IMR-90 (cell line): ENCODE measurements around the gene TBC1D22A. TPM values are rescaled to one million over a fixed set of nuclear protein-coding genes. Genes with fewer than 3 reads are reported as not detected.

Source experiments
- ATAC-seq: fragments of 200-7000 bp; cut with Tn5 transposase; 2 replicates; pipeline ENCODE4 v1.9.1; 2020; ENCODE audit warnings: low read depth, mild to moderate bottlenecking, moderate library complexity
- BruUV-seq: library from RNA; stranded (reverse); fragments of 400-500 nt; replicated peaks from 2 replicates; lab custom pipeline; 2021; lab: Mats Ljungman, UMichigan
- CTCF ChIA-PET: fragments of 300-600 bp; formaldehyde crosslinking; extraction: SDS; loops from one replicate; lab custom pipeline; 2021; ENCODE audit warnings: antibody characterized with exemption; lab: Yijun Ruan, JAX
- POLR2A ChIA-PET: fragments of 300-600 bp; sonication (Branson Sonifier 250); formaldehyde crosslinking; loops from one replicate; lab custom pipeline; 2022; ENCODE audit warnings: antibody characterized with exemption; ENCODE audit not compliant: unreplicated experiment; lab: Charles Lee
- DNase-seq: peaks from one replicate; pipeline ENCODE4 v3.0.0; 2013
- H2AFZ ChIP-seq: replicated peaks from 2 replicates; pipeline ENCODE3; 2013; ENCODE audit warnings: low read length, mild to moderate bottlenecking; ENCODE audit not compliant: poor library complexity
- H2AK5ac ChIP-seq: 2 replicates; pipeline ENCODE4 v1.6.1; 2013; ENCODE audit warnings: low read depth, low read length, inconsistent platforms
- H2AK9ac ChIP-seq: replicated peaks from 2 replicates; pipeline ENCODE3; 2013; ENCODE audit warnings: mild to moderate bottlenecking, low read depth, low read length, moderate library complexity; ENCODE audit not compliant: poor library complexity
- H2BK120ac ChIP-seq: 2 replicates; pipeline ENCODE4 v1.6.1; 2013; ENCODE audit warnings: low read depth, low read length, inconsistent platforms
- H2BK15ac ChIP-seq: 3 replicates; pipeline ENCODE4 v1.6.1; 2013; ENCODE audit warnings: low read depth, low read length, inconsistent platforms
- H2BK20ac ChIP-seq: 2 replicates; pipeline ENCODE4 v1.6.1; 2013; ENCODE audit warnings: low read depth, mild to moderate bottlenecking, inconsistent platforms, low read length, moderate library complexity
- H2BK5ac ChIP-seq: 2 replicates; pipeline ENCODE4 v1.6.1; 2013; ENCODE audit warnings: mild to moderate bottlenecking, low read depth, low read length, inconsistent platforms; ENCODE audit not compliant: poor library complexity, severe bottlenecking
- H3K14ac ChIP-seq: replicated peaks from 2 replicates; pipeline ENCODE4 v1.6.1; 2013; ENCODE audit warnings: low read depth, low read length, inconsistent platforms
- H3K18ac ChIP-seq: 2 replicates; pipeline ENCODE4 v1.6.1; 2013; ENCODE audit warnings: low read depth, low read length, control low read depth
- H3K23ac ChIP-seq: 2 replicates; pipeline ENCODE4 v1.6.1; 2013; ENCODE audit warnings: low read depth, low read length, inconsistent platforms
- H3K27ac ChIP-seq: 2 replicates; pipeline ENCODE4 v1.5.1; 2013; ENCODE audit warnings: mild to moderate bottlenecking, control low read depth, low read length; ENCODE audit not compliant: insufficient read depth
- H3K27me3 ChIP-seq: 2 replicates; pipeline ENCODE4 v1.6.1; 2013; ENCODE audit warnings: low read length; ENCODE audit not compliant: control insufficient read depth, insufficient read depth
- H3K36me3 ChIP-seq: 2 replicates; pipeline ENCODE4 v1.6.1; 2013; ENCODE audit warnings: low read length, mixed read lengths; ENCODE audit not compliant: control insufficient read depth, insufficient read depth
- H3K4ac ChIP-seq: 2 replicates; pipeline ENCODE4 v1.6.1; 2013; ENCODE audit warnings: low read depth, low read length, inconsistent platforms
- H3K4me1 ChIP-seq: 2 replicates; pipeline ENCODE4 v1.6.1; 2013; ENCODE audit warnings: low read length, mixed read lengths; ENCODE audit not compliant: control insufficient read depth, insufficient read depth
- H3K4me2 ChIP-seq: 2 replicates; pipeline ENCODE4 v1.6.1; 2013; ENCODE audit warnings: low read depth, mild to moderate bottlenecking, control low read depth, low read length, moderate library complexity
- H3K4me3 ChIP-seq: 2 replicates; pipeline ENCODE4 v1.5.1; 2013; ENCODE audit warnings: low read depth, mild to moderate bottlenecking, control low read depth, low read length, moderate library complexity; ENCODE audit not compliant: insufficient read depth
- H3K56ac ChIP-seq: 2 replicates; pipeline ENCODE4 v1.6.1; 2013; ENCODE audit warnings: low read length, inconsistent platforms; ENCODE audit not compliant: insufficient read depth; ENCODE audit errors: extremely low read depth
- H3K79me1 ChIP-seq, 2 experiments: 2 replicates each; pipeline ENCODE4 v1.6.1; 2013; ENCODE audit warnings: low read length in 2 of 2, inconsistent platforms in 1 of 2, low read depth in 1 of 2
- H3K9ac ChIP-seq: 2 replicates; pipeline ENCODE4 v1.6.1; 2013; ENCODE audit warnings: low read depth, low read length, control low read depth
- H3K9me1 ChIP-seq: 2 replicates; pipeline ENCODE4 v1.6.1; 2013; ENCODE audit warnings: low read length, inconsistent platforms; ENCODE audit not compliant: insufficient read depth
- H3K9me3 ChIP-seq: 2 replicates; pipeline ENCODE4 v1.6.1; 2013; ENCODE audit warnings: low read length; ENCODE audit not compliant: control insufficient read depth, insufficient read depth
- H4K20me1 ChIP-seq: 2 replicates; pipeline ENCODE4 v1.6.1; 2013; ENCODE audit warnings: low read length, inconsistent platforms; ENCODE audit not compliant: insufficient read depth
- H4K5ac ChIP-seq: 2 replicates; pipeline ENCODE4 v1.6.1; 2013; ENCODE audit warnings: mild to moderate bottlenecking, low read depth, low read length, control low read depth
- H4K8ac ChIP-seq, 2 experiments: 2 replicates each; pipeline ENCODE4 v1.6.1; 2013; ENCODE audit warnings: low read depth in 2 of 2, low read length in 2 of 2, control low read depth in 1 of 2, inconsistent platforms in 1 of 2
- H4K91ac ChIP-seq: 2 replicates; pipeline ENCODE4 v1.6.1; 2013; ENCODE audit warnings: low read depth, low read length, inconsistent platforms; ENCODE audit not compliant: insufficient read depth
- BHLHE40 ChIP-seq: fragments of 150-350 bp; IDR thresholded peaks from 2 replicates; pipeline ENCODE4 v1.6.1; 2016; ENCODE audit warnings: mild to moderate bottlenecking, low read depth, low read length
- CTCF ChIP-seq: conservative IDR thresholded peaks from 2 replicates; pipeline ENCODE4 v1.5.1; 2012; ENCODE audit warnings: mild to moderate bottlenecking, low read depth, low read length, improper control_type of control experiment
- RAD21 ChIP-seq: IDR thresholded peaks from 2 replicates; pipeline ENCODE4 v1.6.1; 2012; ENCODE audit warnings: low read length, improper control_type of control experiment
- SMC3 ChIP-seq: fragments of 150-350 bp; IDR thresholded peaks from 2 replicates; pipeline ENCODE4 v1.6.1; 2016; ENCODE audit warnings: low read depth, mild to moderate bottlenecking, antibody characterized with exemption, low read length, moderate library complexity
- WGBS, 2 experiments: methylation state at CpG; one replicate each; pipeline versions ENCODE4 v1.1.5 to v1.1.7; 2013; ENCODE audit warnings: missing lambda C conversion rate in 2 of 2; ENCODE audit not compliant: insufficient read length in 1 of 2; ENCODE audit errors: extremely low coverage in 2 of 2; 5-methylcytosine and 5-hydroxymethylcytosine counted together
- dilution Hi-C: fragments of 300-500 bp; cut with HindIII; formaldehyde crosslinking; loops from one replicate; pipeline ENCODE4 v1.14.3; 2018; ENCODE audit warnings: low sequenced_read_pairs; ENCODE audit not compliant: unreplicated experiment
- in situ Hi-C: fragments of 300-500 bp; cut with MboI; formaldehyde crosslinking; loops from 3 replicates; pipeline ENCODE4 v1.14.3; 2019; ENCODE audit warnings: low sequenced_read_pairs, inconsistent platforms, mixed read lengths
- intact Hi-C: fragments of 100-400 bp; cut with micrococcal nuclease; formaldehyde crosslinking; loops from 2 replicates; pipeline ENCODE4 v1.10.0; 2022
- polyA plus RNA-seq, 3 experiments: library from polyadenylated mRNA; depleted of rRNA; stranded (reverse); fragments of >200 nt; gene quantifications; 2 replicates each; pipeline ENCODE4 v1.2.3, GENCODE V29; 2012; ENCODE audit warnings: low replicate concordance in 1 of 3
- total RNA-seq: library from RNA; depleted of rRNA; stranded (reverse); fragments of >200 nt; gene quantifications from 2 replicates; pipeline ENCODE4 v1.2.3, GENCODE V29; 2012

TBC1D22A gene
- total and polyA plus RNA-seq, 2 of the 4 experiments (the other 2 are of a cell fraction): 9.0 to 16.7 TPM

GRCh38 chr22:46833228-46833627, 70.8 kb downstream of the TBC1D22A start:
- DNase-seq: peak; percentile 25
- Histone ChIP-seq H2BK20ac (no peak overlapping the region), H3K9me1 (peaks cover 26% of the 10 kb centered on the region), H4K8ac (no peak overlapping the region), H3K14ac (no peak overlapping the region), H2AFZ (no peak overlapping the region), H2BK5ac (no peak overlapping the region), H2AK9ac (no peak overlapping the region), H3K9me3 (peaks cover 5% of the 10 kb centered on the region; the same call in 1 of the 2 replicates), H4K91ac (no peak overlapping the region), H3K9ac (no peak overlapping the region), H3K18ac (no peak overlapping the region), H2AK5ac (no peak overlapping the region), H3K4me1 (peaks cover 26% of the 10 kb centered on the region), H2BK120ac (no peak overlapping the region), H3K56ac (no peak overlapping the region), H3K4me3 (no peak overlapping the region), H3K4me2 (no peak overlapping the region), H3K79me1 (peaks cover 37 to 46% of the 10 kb centered on the region in 2 experiments), H3K27me3 (no peaks in the 10 kb centered on the region), H4K20me1 (peaks cover 21% of the 10 kb centered on the region; the same call in 1 of the 2 replicates), H3K23ac (no peak overlapping the region), H3K27ac (no peak overlapping the region), H2BK15ac (no peak overlapping the region), H4K5ac (no peak overlapping the region), H3K4ac (no peak overlapping the region), H3K36me3 (no peaks in the 10 kb centered on the region)
- no peak for ATAC-seq
- TF ChIP-seq SMC3 (peak; percentile 27), RAD21 (peak; percentile 39), BHLHE40 (no peak), CTCF (peak; percentile 35)
- 63% methylated on average over 6 of the region's 6 CpGs; no CpG with 5 or more reads in 1 of the 2 experiments for WGBS, 2 experiments
- BruUV-seq: no TSS peak
- dilution Hi-C loops (no loop called here), in situ Hi-C loops (no loop called here), intact Hi-C loops (no loop called here)
- ChIA-PET CTCF (interaction anchor here (1.2 kb wide), 1 partner anchor 12 kb away, joined by 6 read pairs; no protein-coding TSS in a partner anchor), POLR2A (no interaction called here)
